Activated T-helper 17 cell treated with anti-CD3 and anti-CD28 coated beads, Interleukin-2, amount 50 U/mL, for 72 hours (primary cell): Measurements from ENCODE around the gene SLC2A6. TPM values are rescaled to one million over a fixed set of nuclear protein-coding genes. Genes with fewer than 3 reads are reported as not detected.

Source experiments
- ATAC-seq: fragments of 150-1000 bp; cut with Tn5 transposase; replicated peaks from 2 replicates; pipeline ENCODE4 v1.10.0; 2021; ENCODE audit warnings: mild to moderate bottlenecking, moderate library complexity
- H3K27ac Mint-ChIP-seq: one replicate; pipeline ENCODE4 v1.8.0; 2022; ENCODE audit warnings: mixed read lengths
- H3K27me3 Mint-ChIP-seq: one replicate; pipeline ENCODE4 v1.8.0; 2022; ENCODE audit warnings: mixed read lengths
- H3K36me3 Mint-ChIP-seq: one replicate; pipeline ENCODE4 v1.8.0; 2022; ENCODE audit warnings: low read depth, mild to moderate bottlenecking, mixed read lengths
- H3K4me1 Mint-ChIP-seq: one replicate; pipeline ENCODE4 v1.8.0; 2022; ENCODE audit warnings: mixed read lengths
- H3K4me3 Mint-ChIP-seq: one replicate; pipeline ENCODE4 v1.8.0; 2022; ENCODE audit warnings: mild to moderate bottlenecking, mixed read lengths
- H3K9me3 Mint-ChIP-seq: one replicate; pipeline ENCODE4 v1.8.0; 2022; ENCODE audit warnings: mixed read lengths
- total RNA-seq, 2 donors: library from RNA; stranded (reverse); gene quantifications; one replicate each; pipeline ENCODE4 v1.2.3, GENCODE V29; 2022

Gene SLC2A6
- total RNA-seq, 2 donors from 2014 or later, result 1.2 to 1.4 TPM

GRCh38 chr9:133519693-133520092, 40.8 kb upstream of the SLC2A6 start:
- no peaks in the 10 kb centered on the region for H3K27me3 Mint-ChIP-seq
- no peaks in the 10 kb centered on the region for H3K4me1 Mint-ChIP-seq
- no peak overlapping the region for H3K27ac Mint-ChIP-seq
- no peaks in the 10 kb centered on the region for H3K36me3 Mint-ChIP-seq
- ATAC-seq, result no peak
- H3K4me3 Mint-ChIP-seq, result no peak overlapping the region
- H3K9me3 Mint-ChIP-seq, result no peaks in the 10 kb centered on the region

GRCh38 chr9:133518706-133519449, 40.0 kb upstream of the SLC2A6 start:
- Mint-ChIP-seq H3K36me3 (no peaks in the 10 kb centered on the region), H3K9me3 (no peaks in the 10 kb centered on the region), H3K4me3 (no peak overlapping the region), H3K27ac (no peak overlapping the region), H3K4me1 (no peaks in the 10 kb centered on the region), H3K27me3 (no peaks in the 10 kb centered on the region)
- ATAC-seq, result no peak

- Mint-ChIP-seq H3K4me1 (no peaks in the 10 kb centered on the region), H3K9me3 (no peaks in the 10 kb centered on the region), H3K4me3 (no peak overlapping the region), H3K27me3 (no peaks in the 10 kb centered on the region), H3K36me3 (no peaks in the 10 kb centered on the region), H3K27ac (no peak overlapping the region)
- no peak for ATAC-seq
Observed at GRCh38 chr9:133518200-133518599, 39.3 kb upstream of the SLC2A6 start.

DNA sequence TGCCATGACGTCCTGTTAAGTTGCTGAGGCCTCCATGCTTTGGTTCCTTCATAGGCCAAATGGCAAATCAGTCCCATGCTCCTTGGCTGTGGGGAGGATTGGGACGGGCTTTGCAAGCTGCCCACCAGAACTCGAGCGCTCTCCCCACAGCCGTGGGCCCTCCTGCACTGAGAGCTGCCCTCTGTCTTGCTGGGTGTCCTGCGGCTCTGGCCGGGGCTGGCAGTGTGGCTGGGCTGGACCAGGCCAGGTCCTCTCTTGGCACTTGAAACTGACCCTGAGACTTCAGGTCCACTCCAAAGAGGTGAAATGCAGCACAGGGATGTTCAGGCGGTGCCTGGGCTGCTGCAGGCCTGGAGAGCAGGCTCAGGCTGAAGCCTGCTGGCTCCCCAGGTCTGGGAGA, 38.8 kb upstream of the SLC2A6 start:
- no peak overlapping the region for H3K27ac Mint-ChIP-seq
- H3K9me3 Mint-ChIP-seq, result no peaks in the 10 kb centered on the region
- ATAC-seq, result no peak
- H3K27me3 Mint-ChIP-seq, result no peaks in the 10 kb centered on the region
- no peaks in the 10 kb centered on the region for H3K36me3 Mint-ChIP-seq
- no peak overlapping the region for H3K4me3 Mint-ChIP-seq
- no peaks in the 10 kb centered on the region for H3K4me1 Mint-ChIP-seq

GRCh38 chr9:133516961-133517350, 38.1 kb upstream of the SLC2A6 start:
- Mint-ChIP-seq H3K4me1 (no peaks in the 10 kb centered on the region), H3K4me3 (no peak overlapping the region), H3K27ac (no peak overlapping the region), H3K36me3 (no peaks in the 10 kb centered on the region), H3K9me3 (no peaks in the 10 kb centered on the region), H3K27me3 (no peaks in the 10 kb centered on the region)
- no peak for ATAC-seq

DNA sequence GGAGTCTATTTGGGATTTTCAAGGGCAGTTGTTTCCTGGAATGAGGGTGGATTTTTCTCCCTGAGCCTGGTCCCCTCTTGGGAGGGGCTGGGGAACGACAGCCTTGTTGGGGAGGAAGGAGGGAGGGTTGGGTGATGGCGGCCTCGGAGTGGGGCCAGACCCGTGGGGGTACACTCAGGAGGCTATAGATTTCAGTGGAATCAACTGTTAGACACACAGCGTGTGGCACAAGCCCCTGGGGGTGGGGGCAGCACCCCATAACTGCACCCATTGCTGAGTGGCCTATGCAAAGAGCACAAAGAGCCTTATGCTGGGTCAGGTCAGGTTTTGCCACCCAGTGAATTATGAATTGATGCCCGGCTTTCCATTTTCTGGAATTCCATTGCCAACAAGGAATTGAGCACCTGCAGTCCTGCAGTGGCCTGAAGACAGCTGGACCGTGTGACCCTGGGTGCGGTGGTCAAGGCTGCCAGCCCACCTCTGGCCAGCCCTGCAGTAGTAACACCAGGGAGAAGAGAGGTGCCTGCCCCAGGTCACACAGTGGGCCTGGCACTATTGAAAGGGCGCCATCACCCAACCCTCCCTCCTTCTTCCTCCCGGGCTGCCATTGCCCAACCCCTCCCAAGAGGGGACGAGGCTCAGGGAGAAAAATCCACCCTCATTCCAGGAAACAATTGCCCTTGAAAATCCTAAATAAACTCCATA, 37.5 kb upstream of the SLC2A6 start:
- no peaks in the 10 kb centered on the region for H3K27me3 Mint-ChIP-seq
- no peaks in the 10 kb centered on the region for H3K4me1 Mint-ChIP-seq
- H3K36me3 Mint-ChIP-seq, result no peaks in the 10 kb centered on the region
- no peak overlapping the region for H3K27ac Mint-ChIP-seq
- H3K4me3 Mint-ChIP-seq, result no peak overlapping the region
- ATAC-seq, result no peak
- H3K9me3 Mint-ChIP-seq, result no peaks in the 10 kb centered on the region

DNA sequence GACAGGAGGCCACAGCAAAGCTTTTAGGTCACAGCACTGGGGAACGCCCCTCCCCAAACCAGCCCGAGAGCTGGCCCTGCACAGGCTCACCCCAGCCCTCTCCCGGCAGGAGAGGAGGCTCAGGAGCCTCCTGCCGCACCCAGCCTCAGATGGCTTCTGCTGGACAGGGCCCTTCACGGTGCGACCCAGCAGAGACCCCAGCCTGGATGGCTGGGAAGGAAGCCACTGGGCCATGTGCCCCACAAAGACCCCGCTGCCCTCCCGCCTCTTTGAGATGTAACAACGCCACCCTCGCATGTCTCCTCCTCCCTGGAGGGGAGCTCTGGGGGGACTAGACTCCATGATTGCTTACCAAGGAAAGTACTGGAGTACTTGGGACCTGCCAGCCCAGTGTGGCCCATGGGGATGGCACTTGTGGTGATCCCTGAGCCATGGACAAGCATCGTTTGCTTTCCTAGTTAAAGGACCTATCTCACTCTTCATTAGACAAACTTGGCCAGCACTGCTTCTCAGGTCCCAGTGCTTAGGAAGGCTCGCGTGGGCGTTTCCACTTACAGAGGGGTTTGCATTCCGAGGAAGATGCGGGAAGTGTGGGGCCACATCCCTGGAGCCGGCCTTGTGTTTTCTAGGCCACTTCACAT, 36.8 kb upstream of the SLC2A6 start:
- H3K9me3 Mint-ChIP-seq, result no peaks in the 10 kb centered on the region
- H3K4me3 Mint-ChIP-seq, result no peak overlapping the region
- no peaks in the 10 kb centered on the region for H3K27me3 Mint-ChIP-seq
- no peak overlapping the region for H3K27ac Mint-ChIP-seq
- H3K4me1 Mint-ChIP-seq, result no peaks in the 10 kb centered on the region
- ATAC-seq, result no peak
- no peaks in the 10 kb centered on the region for H3K36me3 Mint-ChIP-seq

DNA sequence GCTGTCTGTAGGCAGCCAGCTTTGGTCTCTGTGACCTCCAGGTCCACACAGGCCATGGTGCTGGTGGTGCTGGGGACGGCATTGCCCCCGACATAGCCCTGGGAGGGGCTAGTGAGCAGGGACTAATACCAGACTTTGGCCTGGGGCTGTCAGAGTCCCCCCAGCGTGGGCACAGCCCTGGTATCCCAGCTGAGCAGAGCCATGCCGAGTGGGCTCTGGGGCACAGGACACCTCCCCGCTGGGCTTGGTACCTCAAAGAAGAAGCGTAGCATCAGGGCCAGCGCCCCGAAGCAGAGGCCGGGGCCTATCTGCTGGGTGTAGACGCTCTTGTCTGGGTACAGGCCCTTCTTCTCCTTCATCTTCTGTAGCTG, 36.3 kb upstream of the SLC2A6 start:
- H3K27me3 Mint-ChIP-seq, result no peaks in the 10 kb centered on the region
- no peak for ATAC-seq
- H3K9me3 Mint-ChIP-seq, result no peaks in the 10 kb centered on the region
- H3K36me3 Mint-ChIP-seq, result no peaks in the 10 kb centered on the region
- no peak overlapping the region for H3K27ac Mint-ChIP-seq
- H3K4me1 Mint-ChIP-seq, result no peaks in the 10 kb centered on the region
- H3K4me3 Mint-ChIP-seq, result no peak overlapping the region

GRCh38 chr9:133514460-133515239, 35.8 kb upstream of the SLC2A6 start:
- no peak for ATAC-seq
- no peak overlapping the region for H3K27ac Mint-ChIP-seq
- H3K9me3 Mint-ChIP-seq, result no peaks in the 10 kb centered on the region
- no peak overlapping the region for H3K4me3 Mint-ChIP-seq
- H3K36me3 Mint-ChIP-seq, result no peaks in the 10 kb centered on the region
- H3K4me1 Mint-ChIP-seq, result no peaks in the 10 kb centered on the region
- no peaks in the 10 kb centered on the region for H3K27me3 Mint-ChIP-seq

DNA sequence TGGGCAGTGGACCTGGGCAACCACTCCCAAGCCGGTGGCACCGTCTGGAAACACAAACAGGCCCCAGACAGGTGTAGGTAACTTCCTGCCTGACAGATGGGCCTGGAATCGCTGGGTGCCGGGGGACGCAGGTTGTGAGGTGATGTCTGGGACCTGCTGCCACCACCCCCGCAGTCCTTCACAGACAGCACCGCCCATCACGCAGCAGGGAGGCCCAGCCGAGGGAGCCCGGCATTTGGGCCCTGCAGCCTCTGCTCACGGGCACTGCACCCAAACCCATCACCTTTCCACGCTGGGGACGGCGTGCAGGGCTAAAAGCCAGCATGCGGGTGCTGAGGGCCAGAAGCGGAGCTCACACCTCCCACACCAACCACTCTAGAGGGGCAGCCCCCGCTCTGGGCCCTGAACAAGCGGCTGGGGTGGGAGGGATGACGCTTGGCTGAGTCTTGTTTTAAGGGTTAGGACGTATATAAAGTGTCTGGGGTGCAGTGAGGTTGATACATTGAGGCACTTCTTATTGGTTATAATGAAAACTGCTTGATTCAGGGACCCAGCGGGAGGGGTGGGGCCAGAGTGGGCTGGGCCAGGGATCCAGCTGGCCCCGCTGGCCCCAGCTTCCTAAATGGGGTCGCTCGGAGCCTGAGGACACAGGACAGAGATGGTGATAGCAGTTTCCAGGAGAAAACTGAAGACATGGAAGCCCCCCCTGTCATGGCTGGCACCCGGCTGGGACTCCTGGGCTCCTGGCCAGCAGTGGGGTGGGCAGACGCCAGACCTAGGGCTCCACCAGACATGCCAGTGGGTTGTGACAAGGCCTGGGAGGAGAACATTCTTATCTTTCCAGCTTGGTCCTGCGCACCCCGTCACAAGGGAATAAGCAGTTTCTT, 34.6 kb upstream of the SLC2A6 start:
- H3K27me3 Mint-ChIP-seq, result no peaks in the 10 kb centered on the region
- H3K4me1 Mint-ChIP-seq, result peaks cover 5% of the 10 kb centered on the region
- no peak overlapping the region for H3K27ac Mint-ChIP-seq
- H3K9me3 Mint-ChIP-seq, result no peaks in the 10 kb centered on the region
- ATAC-seq, result no peak
- no peak overlapping the region for H3K4me3 Mint-ChIP-seq
- H3K36me3 Mint-ChIP-seq, result no peaks in the 10 kb centered on the region

DNA sequence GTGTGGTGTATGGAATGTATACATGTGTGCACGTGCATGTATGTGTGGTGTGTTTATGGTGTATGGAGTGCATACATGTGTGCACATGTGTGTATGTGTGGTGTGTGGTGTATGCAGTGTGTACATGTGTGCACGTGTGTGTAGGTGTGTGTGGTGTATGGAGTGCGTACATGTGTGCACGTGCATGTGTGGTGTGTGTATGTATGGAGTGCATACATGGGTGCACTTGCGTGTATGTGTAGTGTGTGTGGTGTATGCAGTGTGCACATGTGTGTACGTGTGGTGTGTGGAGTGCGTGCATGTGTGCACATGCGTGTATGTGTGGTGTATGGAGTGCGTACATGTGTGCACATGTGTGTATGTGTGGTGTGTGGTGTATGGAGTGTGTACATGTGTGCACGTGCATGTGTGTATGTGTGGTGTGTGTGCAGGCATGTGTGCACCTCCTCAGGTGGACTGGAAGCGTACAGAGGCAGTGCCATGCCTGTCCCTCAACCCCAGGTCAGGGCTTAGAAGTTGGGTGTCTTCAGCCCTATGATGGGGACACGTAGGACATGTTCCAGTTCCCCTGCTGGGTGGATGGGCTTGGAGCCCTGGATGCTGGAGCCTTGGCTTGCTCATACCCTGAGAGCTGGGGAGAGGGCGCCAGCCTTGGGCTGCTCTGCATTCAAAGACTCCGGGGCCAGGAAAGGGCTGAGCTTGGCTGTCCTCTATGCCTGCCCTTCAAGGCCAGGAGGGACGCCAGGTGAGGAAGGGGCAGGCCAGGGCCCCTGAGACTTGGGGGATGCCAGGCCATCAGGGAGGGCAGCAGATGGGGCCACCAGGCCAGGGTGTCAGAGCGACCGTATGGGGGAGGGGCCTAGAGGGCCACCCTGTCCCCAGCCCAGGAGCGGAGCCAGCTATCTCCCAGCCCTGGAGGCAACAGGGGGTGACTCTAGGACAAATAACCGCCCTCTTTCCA, 33.6 kb upstream of the SLC2A6 start:
- H3K36me3 Mint-ChIP-seq, result no peaks in the 10 kb centered on the region
- no peak overlapping the region for H3K27ac Mint-ChIP-seq
- H3K4me1 Mint-ChIP-seq, result peaks cover 5% of the 10 kb centered on the region
- H3K9me3 Mint-ChIP-seq, result no peaks in the 10 kb centered on the region
- no peak for ATAC-seq
- H3K27me3 Mint-ChIP-seq, result no peaks in the 10 kb centered on the region
- H3K4me3 Mint-ChIP-seq, result no peak overlapping the region

- no peaks in the 10 kb centered on the region for H3K36me3 Mint-ChIP-seq
- no peaks in the 10 kb centered on the region for H3K27me3 Mint-ChIP-seq
- peaks cover 5% of the 10 kb centered on the region for H3K4me1 Mint-ChIP-seq
- H3K27ac Mint-ChIP-seq, result no peak overlapping the region
- no peak for ATAC-seq
- no peaks in the 10 kb centered on the region for H3K9me3 Mint-ChIP-seq
- H3K4me3 Mint-ChIP-seq, result no peak overlapping the region
Observed at GRCh38 chr9:133511607-133512006, 32.7 kb upstream of the SLC2A6 start.

DNA sequence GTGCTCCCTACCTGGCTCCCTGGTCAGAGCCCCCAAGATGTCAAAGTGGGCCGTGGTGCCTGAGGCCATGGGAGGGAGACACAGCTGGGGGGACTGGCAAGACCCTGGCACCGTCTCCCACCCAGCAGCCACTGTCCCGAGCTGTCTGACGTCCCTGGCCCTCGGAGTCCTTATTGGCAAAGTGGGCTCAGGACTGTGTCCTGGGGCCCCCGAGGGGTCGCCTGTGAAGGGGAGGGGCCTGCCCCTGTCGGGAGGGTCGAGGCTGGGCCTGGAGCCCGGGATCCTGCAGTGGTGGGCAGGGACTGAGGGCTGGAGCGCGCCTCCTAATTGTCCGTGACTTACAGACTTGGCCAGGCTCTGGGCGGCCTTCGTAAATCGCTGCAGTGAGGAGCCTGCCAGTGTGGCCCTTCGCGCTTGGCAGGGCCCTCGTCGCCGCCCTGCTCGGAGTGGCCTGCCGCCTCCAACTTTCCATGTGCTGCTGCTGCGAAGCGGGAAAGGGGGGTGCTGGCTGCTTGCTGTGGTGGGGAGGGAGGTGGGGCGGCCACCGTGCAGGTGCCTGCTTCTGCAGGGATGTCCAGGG, 32.1 kb upstream of the SLC2A6 start:
- Mint-ChIP-seq H3K27ac (no peak overlapping the region), H3K36me3 (no peaks in the 10 kb centered on the region), H3K9me3 (no peaks in the 10 kb centered on the region), H3K4me3 (no peak overlapping the region), H3K4me1 (peaks cover 5% of the 10 kb centered on the region), H3K27me3 (no peaks in the 10 kb centered on the region)
- ATAC-seq, result no peak
